Activated naive CD4-positive, alpha-beta T cell treated with anti-CD3 and anti-CD28 coated beads, Interleukin-2, amount 50 U/mL, for 24 hours (primary cell): ENCODE data around the gene IL21R.
"Not testable (repeated sequence)": the region's sequence is repeated elsewhere in the genome, so short reads cannot be mapped to it uniquely, and the experiment has no call there.

Source experiments
- H3K27ac Mint-ChIP-seq: one replicate; pipeline ENCODE4 v1.8.0; 2021; ENCODE audit warnings: mild to moderate bottlenecking, mixed read lengths
- H3K27me3 Mint-ChIP-seq: one replicate; pipeline ENCODE4 v1.8.0; 2021; ENCODE audit warnings: mixed read lengths
- H3K36me3 Mint-ChIP-seq: one replicate; pipeline ENCODE4 v1.8.0; 2021; ENCODE audit warnings: mixed read lengths
- H3K4me1 Mint-ChIP-seq: one replicate; pipeline ENCODE4 v1.8.0; 2021; ENCODE audit warnings: mixed read lengths
- H3K4me3 Mint-ChIP-seq: one replicate; pipeline ENCODE4 v1.8.0; 2021; ENCODE audit warnings: mild to moderate bottlenecking, mixed read lengths
- H3K9me3 Mint-ChIP-seq: one replicate; pipeline ENCODE4 v1.8.0; 2021; ENCODE audit warnings: mixed read lengths

Gene IL21R

DNA sequence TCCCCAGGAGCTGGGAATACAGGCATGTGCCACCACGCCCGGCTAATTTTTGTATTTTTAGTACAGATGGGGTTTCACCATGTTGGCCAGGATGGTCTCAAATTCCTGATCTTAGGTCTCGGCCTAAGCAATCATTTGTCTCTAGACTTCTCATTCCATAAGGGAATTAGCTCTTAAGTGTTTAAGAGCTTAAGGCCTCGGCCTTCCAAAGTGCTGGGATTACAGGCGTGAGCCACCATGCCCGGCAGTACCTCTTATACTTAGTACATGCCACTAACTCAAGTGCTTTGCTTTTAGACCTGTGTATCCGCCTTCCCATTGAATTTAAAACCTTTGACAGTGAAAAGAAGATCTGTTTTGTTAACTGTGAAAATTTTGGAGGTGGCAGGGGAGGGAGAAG lies 16.6 kb upstream of the IL21R start:
- no peak overlapping the region for H3K4me3 Mint-ChIP-seq
- no peak overlapping the region for H3K27ac Mint-ChIP-seq
- H3K27me3 Mint-ChIP-seq = no peaks in the 10 kb centered on the region
- H3K36me3 Mint-ChIP-seq = peaks cover 3% of the 10 kb centered on the region
- peaks cover 5% of the 10 kb centered on the region for H3K9me3 Mint-ChIP-seq
- peaks cover 15% of the 10 kb centered on the region for H3K4me1 Mint-ChIP-seq

DNA sequence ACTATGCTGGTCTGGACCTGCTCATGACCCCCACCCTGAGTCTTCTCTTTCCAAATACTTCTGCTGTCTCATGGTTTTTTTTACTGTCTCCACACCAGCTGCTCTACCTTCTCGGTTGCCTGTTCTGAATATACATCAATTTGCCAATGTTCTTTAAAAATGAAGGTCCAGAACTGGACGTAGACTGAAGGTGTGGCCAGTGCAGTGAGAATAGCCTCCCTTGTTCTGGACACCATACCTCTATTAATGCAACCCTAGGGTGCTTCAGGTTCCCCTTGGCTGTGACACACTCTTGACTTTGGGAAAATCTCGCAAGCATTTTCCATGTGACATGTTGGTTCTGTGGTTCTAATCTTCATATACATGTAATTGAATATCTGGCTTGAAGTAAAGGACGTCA lies 15.3 kb upstream of the IL21R start:
- peaks cover 10% of the 10 kb centered on the region for H3K4me1 Mint-ChIP-seq
- no peaks in the 10 kb centered on the region for H3K27me3 Mint-ChIP-seq
- H3K27ac Mint-ChIP-seq = no peak overlapping the region
- peaks cover 5% of the 10 kb centered on the region for H3K9me3 Mint-ChIP-seq
- H3K36me3 Mint-ChIP-seq = peaks cover 3% of the 10 kb centered on the region
- H3K4me3 Mint-ChIP-seq = no peak overlapping the region

DNA sequence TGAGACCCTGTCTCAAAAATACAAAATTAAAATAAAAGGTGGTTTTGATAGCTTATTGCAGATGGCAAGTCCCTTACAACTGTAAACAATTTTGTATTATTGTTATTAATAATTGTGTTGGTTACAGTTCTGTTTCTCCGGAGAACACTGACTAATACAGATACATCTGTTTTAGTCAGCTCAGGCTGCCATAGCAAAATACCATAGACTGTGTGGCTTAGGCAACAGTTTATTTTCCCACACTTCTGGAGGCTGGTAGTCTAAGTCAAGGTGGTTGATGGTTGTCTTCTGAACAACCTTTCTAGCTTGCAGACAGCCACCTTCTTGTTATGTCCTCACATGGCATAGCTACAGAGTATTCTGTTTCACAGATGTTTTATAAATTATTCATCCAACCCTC lies 14.2 kb upstream of the IL21R start:
- Mint-ChIP-seq H3K36me3 (peaks cover 10% of the 10 kb centered on the region), H3K4me1 (no peaks in the 10 kb centered on the region), H3K27ac (no peak overlapping the region), H3K4me3 (no peak overlapping the region), H3K27me3 (no peaks in the 10 kb centered on the region), H3K9me3 (peaks cover 5% of the 10 kb centered on the region)

DNA sequence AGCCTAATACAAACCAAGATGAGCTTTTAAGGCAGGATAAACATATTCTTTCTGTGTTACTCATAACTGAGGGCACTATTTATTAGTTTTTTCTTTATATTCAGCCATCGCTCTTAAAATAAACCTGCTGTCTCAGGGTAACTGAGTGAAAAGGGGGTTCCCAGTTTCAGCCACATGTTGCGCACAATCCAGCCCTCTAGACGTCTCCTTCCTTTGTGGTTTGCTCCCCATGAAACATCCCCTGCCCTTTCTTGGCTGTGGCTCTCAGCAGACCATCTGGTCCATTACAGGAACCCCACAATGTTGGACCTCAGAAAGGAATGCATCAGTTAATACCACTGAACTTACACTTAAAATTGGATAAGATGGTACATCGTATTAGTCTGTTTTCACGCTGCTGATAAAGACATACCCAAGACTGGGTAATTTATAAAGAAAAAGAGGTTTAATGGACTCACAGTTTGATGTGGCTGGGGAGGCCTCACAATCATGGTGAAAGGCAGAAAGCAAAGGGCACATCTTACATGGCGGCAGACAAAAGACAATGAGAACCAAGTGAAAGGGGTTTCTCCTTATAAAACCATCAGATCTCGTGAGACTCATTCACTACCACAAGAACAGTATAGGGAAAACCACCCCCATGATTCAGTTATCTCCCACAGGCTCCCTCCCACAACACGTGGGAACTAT lies 12.6 kb upstream of the IL21R start:
- peaks cover 8% of the 10 kb centered on the region for H3K9me3 Mint-ChIP-seq

DNA sequence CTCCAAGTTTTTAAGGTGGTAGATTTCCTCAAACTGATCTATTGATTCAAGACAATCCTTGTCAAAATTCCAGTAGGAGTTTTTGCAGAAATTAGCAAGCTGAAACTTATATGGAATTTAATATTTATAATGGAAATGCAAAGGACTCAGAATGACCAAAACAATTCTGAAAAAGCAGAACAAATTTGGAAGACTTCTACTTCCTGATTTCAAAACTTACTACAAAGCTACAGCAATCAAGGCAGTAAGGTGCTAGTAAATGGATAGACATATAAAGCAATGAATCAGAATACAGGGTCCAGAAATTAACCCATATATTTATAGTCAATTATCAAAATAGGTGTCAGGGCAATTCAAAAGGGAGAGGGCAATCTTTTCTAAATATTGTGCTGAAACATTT lies 11.8 kb upstream of the IL21R start:
- H3K27me3 Mint-ChIP-seq = no peaks in the 10 kb centered on the region
- peaks cover 19% of the 10 kb centered on the region for H3K36me3 Mint-ChIP-seq
- no peak overlapping the region for H3K27ac Mint-ChIP-seq
- peaks cover 12% of the 10 kb centered on the region for H3K9me3 Mint-ChIP-seq
- peaks cover 11% of the 10 kb centered on the region for H3K4me1 Mint-ChIP-seq
- H3K4me3 Mint-ChIP-seq = no peak overlapping the region

More for the DNA sequence above, 12.6 kb upstream of the IL21R start:
- H3K4me3 Mint-ChIP-seq = no peak overlapping the region
- H3K36me3 Mint-ChIP-seq = peaks cover 16% of the 10 kb centered on the region
- H3K27ac Mint-ChIP-seq = no peak overlapping the region
- H3K4me1 Mint-ChIP-seq = peaks cover 9% of the 10 kb centered on the region
- no peaks in the 10 kb centered on the region for H3K27me3 Mint-ChIP-seq

DNA sequence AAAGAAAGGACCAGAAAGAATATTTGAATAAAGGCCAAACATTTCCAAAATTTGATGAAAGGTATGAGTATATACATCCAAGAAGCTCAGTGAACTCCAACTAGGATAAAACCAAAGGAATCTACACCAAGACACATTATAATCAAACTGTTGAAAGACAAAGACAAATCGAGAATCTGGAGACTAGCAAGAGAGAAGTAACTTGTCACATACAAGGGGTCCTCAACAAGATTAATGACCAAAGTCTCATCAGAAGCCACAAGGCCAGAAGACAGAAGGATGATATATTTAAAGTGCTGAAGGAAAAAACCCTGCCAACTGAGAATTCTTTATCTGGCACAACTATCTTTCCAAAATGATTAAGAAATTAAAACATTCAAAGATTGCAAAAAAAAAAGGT lies 9.3 kb upstream of the IL21R start:
- Mint-ChIP-seq H3K27ac (no peak overlapping the region), H3K4me1 (peaks cover 11% of the 10 kb centered on the region), H3K27me3 (no peaks in the 10 kb centered on the region), H3K36me3 (peaks cover 19% of the 10 kb centered on the region), H3K9me3 (peaks cover 12% of the 10 kb centered on the region), H3K4me3 (no peak overlapping the region)

DNA sequence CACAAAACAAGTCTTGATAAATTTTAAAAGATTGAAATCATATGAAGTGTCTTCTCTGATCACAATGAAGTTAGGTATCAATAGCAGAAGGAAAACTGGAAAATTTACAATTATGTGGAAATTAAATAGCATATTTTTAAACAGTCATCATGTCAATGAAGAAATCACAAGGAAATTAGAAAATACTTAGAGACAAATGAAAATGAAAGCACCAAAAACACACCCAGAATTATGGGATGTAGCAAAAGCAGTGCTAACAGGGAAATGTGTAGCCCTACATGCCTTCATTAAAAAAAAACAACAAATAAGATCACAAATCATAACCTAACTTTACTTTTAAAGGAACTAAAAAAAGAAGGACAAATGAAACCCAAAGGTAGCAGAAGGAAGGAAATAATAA lies 7.5 kb upstream of the IL21R start:
- Mint-ChIP-seq H3K27me3 (no peaks in the 10 kb centered on the region), H3K27ac (no peak overlapping the region), H3K4me1 (peaks cover 21% of the 10 kb centered on the region), H3K4me3 (no peak overlapping the region), H3K9me3 (peaks cover 12% of the 10 kb centered on the region), H3K36me3 (peaks cover 19% of the 10 kb centered on the region)

DNA sequence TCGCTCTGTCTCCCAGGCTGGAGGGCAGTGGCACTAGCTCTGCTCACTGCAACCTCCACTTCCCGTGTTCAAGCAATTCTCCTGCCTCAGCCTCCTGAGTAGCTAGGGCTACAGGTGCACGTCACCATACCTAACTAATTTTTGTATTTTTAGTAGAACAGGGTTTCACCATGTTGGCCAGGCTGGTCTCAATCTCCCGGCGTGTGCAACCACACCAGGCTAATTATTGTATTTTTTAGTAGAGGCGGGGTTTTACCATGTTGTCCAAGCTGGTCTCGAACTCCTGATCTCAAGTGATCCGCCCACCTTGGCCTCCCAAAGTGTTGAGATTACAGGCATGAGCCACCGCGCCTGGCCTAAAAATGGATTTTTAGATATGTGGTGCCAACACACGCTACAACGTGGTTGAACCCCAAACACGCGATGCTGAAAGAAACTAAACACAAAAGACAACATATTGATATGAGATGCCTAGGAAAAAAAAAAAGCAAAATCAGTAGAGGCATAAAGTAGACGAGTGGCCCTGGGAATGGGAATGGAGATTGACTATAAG lies 3.6 kb upstream of the IL21R start:
- Mint-ChIP-seq H3K9me3 (peaks cover 10% of the 10 kb centered on the region), H3K36me3 (peaks cover 18% of the 10 kb centered on the region), H3K4me1 (peaks cover 46% of the 10 kb centered on the region)
- not testable (repeated sequence) for H3K4me3 Mint-ChIP-seq, H3K27ac Mint-ChIP-seq, H3K27me3 Mint-ChIP-seq

DNA sequence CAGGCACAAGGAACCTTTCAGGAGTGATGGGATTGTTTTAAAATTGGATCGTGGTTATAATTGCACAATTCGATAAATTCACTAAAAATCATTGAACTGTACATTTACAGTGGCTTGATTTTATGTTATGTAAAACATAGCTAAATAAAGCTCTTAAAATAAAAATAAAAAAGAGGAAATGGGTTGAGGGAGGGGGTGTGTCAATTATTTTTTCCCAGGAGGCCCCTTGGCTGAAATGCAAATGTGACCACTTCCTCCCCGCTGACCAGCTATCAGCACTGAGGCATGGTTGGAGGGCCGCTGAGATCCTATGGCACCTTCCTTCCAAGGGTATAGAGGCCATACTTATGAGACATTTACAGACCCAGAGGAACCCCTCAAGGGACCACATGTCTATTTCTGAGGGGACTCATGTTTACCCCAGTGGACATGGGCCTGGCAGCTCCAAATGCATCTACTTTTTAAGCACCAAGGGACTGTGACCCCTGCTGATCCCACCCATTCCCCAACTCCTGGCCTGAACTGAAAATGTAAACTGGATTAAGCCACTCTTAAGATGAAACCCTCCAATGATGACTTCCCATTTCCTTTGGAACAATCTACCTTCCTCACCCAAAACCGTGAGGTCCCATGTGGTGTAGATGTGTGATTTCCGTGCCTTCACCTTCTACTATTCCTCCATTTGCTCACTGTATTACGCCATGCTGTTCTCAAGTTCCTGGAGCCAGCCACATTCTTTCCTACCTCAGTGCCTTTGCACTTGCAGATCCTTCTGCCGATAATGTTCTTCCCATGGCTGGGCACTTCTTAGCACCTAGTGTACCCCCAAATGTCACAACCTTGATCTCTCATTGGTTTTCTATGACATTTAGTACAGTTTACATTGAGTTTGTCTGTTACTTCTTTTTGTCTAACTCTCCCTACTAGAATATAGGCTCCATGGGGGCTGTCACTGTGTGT lies 2.8 kb upstream of the IL21R start:
- Mint-ChIP-seq H3K27me3 (no peaks in the 10 kb centered on the region), H3K4me3 (no peak overlapping the region), H3K4me1 (peaks cover 41% of the 10 kb centered on the region), H3K27ac (peak overlapping the region; percentile 19), H3K9me3 (peaks cover 7% of the 10 kb centered on the region), H3K36me3 (peaks cover 20% of the 10 kb centered on the region)

DNA sequence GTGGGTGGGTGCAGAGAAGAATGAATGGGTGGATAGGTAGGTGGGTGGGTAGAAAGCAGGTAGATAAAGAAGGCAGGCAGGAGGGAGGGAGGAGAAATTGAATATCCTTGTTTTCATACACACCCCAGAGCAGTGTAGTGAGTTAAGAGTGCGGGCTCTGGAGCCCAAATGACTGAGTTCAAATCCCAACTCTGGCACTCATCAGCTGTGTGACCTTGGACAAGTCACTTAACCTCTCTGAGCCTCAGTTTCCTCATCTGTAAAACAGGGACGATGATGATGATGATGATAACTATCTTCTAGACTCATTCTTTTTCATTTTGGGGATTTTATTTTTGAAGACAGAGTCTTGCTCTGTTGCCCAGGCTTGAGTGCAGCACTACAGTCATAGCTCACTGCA lies 2.0 kb upstream of the IL21R start:
- Mint-ChIP-seq H3K4me3 (no peak overlapping the region), H3K27me3 (no peaks in the 10 kb centered on the region), H3K27ac (peak overlapping the region; percentile 32), H3K36me3 (peaks cover 19% of the 10 kb centered on the region), H3K9me3 (no peaks in the 10 kb centered on the region), H3K4me1 (peaks cover 40% of the 10 kb centered on the region)

DNA sequence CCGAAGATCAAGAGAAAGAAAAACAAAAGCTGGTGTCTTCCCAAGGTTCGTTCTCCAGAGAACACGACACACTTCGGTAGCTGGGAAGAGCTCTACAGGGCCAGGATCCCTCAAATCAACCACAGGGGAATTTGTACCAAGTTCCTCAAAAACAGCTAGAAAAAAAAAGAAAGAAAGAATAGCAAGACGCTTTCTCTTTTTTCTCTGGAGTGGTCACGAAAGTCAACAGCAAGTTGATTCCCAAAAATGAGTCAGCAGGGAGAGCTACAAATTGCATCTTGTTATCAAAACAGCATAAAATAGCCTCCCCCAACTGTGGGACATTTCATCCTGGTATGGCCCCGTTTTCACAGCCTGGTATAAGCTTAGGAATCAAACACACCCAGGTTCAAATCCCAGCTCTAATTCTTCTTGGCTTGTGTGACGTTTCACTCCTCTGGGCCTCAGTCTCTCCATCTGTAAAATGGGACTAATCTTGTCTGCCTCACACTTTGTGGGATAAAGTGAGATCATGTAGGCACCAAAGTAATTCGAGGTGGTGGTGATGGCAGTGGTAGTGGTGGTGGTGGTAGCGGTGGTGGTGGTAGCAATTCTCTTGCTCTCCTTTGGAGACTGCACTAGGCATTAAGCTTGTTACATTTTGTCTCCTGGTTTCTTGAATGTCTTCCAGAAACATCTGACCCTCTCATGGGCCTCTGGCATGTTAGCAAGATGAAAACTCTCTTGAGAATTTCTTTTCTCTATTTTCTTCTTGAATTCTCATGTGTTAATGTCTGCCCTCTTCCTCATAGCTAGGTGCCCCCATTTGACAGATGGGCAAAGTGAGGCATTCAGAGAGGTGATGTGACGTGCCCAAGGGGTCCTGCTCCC lies 988 bp upstream of the IL21R start:
- H3K36me3 Mint-ChIP-seq = peaks cover 19% of the 10 kb centered on the region
- H3K4me3 Mint-ChIP-seq = peak overlapping the region; percentile 70
- no peaks in the 10 kb centered on the region for H3K27me3 Mint-ChIP-seq
- H3K4me1 Mint-ChIP-seq = peaks cover 44% of the 10 kb centered on the region
- H3K27ac Mint-ChIP-seq = peak overlapping the region; percentile 89
- H3K9me3 Mint-ChIP-seq = no peaks in the 10 kb centered on the region

DNA sequence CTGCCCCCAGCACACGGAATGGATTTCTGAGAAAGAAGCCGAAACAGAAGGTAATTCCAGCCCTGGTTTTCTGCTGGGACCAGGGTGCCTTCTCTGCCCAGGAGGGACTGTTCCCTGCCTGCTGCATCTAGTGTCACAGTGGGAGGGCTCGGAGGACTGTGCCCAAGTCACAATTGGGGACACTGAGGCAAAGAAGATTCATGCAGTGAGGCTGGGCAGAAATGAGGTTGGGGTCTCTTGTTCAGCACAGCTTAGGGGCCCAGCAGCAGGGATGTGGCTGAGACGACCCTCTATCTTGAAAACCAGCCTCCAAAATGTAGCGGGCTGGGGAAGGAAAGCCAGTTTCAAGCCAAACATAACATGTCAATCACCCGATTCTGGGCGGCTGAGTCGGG lies 592 bp downstream of the IL21R start:
- peaks cover 31% of the 10 kb centered on the region for H3K36me3 Mint-ChIP-seq
- H3K4me1 Mint-ChIP-seq = peaks cover 58% of the 10 kb centered on the region
- H3K9me3 Mint-ChIP-seq = no peaks in the 10 kb centered on the region

DNA sequence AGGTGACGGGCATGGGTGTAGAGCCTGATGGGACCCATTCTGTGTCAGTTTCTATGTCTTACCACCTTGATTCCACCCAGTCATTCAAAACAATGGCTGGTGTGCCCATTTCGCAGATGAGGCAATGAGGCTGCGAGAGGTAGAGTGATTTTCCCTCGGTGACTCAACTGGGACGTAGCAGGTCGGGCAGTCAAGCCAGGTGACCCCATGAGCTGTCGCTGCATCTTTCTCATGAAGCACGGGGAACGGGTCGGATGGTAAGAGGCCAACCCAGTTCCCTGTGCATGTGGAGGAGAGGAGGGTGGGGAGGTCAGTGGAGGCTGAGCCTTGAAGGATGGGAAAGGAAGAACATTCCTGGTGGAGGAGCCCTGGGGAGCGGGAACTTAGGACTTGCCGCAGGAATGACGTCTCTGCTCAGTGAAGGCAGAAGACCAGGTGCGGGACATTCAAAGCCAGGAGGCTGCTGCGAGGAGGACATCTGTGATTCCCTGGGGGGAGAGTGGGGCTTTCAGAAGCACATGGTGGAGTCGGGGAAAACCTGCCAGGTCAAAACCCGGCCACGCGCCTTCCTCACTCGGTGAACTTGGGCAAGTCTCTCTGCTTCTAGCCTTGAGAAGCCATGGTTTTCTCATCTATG lies 1.1 kb downstream of the IL21R start:
- Mint-ChIP-seq H3K27me3 (no peaks in the 10 kb centered on the region), H3K9me3 (no peaks in the 10 kb centered on the region), H3K36me3 (peaks cover 33% of the 10 kb centered on the region), H3K4me1 (peaks cover 64% of the 10 kb centered on the region), H3K27ac (peak overlapping the region; percentile 99), H3K4me3 (peak overlapping the region; percentile 99)

More for the DNA sequence above, 592 bp downstream of the IL21R start:
- Mint-ChIP-seq H3K4me3 (peak overlapping the region; percentile 99), H3K27me3 (no peaks in the 10 kb centered on the region), H3K27ac (peak overlapping the region; percentile 99)

DNA sequence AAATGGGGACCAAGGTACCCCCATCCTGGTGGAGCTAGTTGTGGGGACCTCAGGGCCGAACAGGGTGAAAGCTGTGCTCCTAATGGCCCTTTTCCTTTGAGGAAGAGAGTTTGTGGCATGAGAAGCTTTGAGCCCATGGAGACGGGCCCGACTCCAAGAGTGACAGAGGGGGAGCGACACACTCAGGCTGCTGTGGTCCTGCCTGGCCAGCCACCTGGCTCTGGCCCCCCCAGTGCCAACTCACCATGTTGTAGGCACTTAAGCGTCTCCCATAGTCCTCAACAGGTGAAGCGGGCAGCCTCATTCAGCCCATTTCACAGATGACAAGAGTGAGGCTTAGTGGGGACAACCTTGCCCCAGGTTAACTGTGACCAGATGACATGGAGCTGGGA lies 1.6 kb downstream of the IL21R start:
- H3K27me3 Mint-ChIP-seq = no peaks in the 10 kb centered on the region
- peaks cover 67% of the 10 kb centered on the region for H3K4me1 Mint-ChIP-seq
- peaks cover 36% of the 10 kb centered on the region for H3K36me3 Mint-ChIP-seq
- peak overlapping the region; percentile 99 for H3K27ac Mint-ChIP-seq
- H3K4me3 Mint-ChIP-seq = peak overlapping the region; percentile 99
- H3K9me3 Mint-ChIP-seq = no peaks in the 10 kb centered on the region
